GM10248 (cell line): ENCODE results near the gene ACTRT2.

Experiments
- CTCF ChIA-PET: fragments of 300-600 bp; sonication (Branson Sonifier 250); formaldehyde crosslinking; extraction: SDS; loops from one replicate; lab custom pipeline; 2021; ENCODE audit warnings: antibody characterized with exemption; lab: Yijun Ruan, JAX
- POLR2A ChIA-PET: fragments of 350-650 bp; sonication (Branson Sonifier 250); formaldehyde crosslinking; extraction: SDS; loops from one replicate; lab custom pipeline; 2020; ENCODE audit warnings: antibody characterized with exemption; lab: Yijun Ruan, JAX
- DNase-seq: peaks from one replicate; pipeline ENCODE4 v3.0.0; 2012; ENCODE audit errors: extremely low spot score
- TF ChIP-seq, protein P1 (sequence below): IDR thresholded peaks from 2 replicates; pipeline ENCODE4 v1.5.1; 2012; ENCODE audit warnings: mild to moderate bottlenecking, low read depth; ENCODE audit errors: extremely low read depth, missing control alignments, control extremely low read depth

The ACTRT2 gene

DNA sequence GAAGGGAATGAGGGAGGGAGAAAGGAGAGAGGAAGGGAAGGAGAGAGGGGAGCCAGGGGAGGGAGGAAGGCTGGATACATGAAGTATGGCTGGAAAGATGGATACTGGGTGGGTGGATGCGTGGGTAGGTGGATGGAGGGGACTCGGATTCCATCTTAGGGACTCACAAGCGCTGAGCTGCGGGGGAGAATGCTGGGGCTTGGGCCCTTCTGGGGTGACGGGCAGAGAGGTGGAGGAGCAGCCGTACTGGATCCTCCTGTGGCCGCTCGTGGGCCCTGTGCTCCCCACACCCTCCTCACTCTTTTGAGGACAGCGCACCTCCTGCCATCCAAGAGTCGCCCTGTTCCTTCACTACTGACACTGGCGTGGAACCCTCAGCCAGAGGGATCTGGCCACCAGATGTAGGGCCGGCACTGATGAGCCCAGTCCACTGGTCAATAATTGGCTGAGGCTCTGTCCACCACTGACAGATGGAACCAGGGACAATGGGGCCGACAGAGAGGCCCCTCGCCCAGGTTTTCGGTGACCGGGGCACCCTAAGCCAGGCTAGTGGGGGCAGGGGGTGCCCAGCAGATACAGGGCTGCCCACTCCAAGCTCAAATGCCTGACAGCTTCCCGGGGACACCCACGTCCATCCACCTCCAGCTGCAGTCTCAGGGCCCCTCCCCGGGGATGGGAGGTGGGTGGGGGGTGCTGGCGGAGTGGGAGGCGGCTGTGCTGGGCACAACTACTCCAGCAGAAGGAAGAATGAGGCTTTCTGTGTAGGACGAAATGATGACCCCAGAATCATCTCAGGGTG, 4.4 kb upstream of the ACTRT2 start:
- ChIA-PET POLR2A (no interaction called here), CTCF (no interaction called here)
- TF ChIP-seq, protein P1, sequence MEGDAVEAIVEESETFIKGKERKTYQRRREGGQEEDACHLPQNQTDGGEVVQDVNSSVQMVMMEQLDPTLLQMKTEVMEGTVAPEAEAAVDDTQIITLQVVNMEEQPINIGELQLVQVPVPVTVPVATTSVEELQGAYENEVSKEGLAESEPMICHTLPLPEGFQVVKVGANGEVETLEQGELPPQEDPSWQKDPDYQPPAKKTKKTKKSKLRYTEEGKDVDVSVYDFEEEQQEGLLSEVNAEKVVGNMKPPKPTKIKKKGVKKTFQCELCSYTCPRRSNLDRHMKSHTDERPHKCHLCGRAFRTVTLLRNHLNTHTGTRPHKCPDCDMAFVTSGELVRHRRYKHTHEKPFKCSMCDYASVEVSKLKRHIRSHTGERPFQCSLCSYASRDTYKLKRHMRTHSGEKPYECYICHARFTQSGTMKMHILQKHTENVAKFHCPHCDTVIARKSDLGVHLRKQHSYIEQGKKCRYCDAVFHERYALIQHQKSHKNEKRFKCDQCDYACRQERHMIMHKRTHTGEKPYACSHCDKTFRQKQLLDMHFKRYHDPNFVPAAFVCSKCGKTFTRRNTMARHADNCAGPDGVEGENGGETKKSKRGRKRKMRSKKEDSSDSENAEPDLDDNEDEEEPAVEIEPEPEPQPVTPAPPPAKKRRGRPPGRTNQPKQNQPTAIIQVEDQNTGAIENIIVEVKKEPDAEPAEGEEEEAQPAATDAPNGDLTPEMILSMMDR = no peak
- no peak for DNase-seq

DNA sequence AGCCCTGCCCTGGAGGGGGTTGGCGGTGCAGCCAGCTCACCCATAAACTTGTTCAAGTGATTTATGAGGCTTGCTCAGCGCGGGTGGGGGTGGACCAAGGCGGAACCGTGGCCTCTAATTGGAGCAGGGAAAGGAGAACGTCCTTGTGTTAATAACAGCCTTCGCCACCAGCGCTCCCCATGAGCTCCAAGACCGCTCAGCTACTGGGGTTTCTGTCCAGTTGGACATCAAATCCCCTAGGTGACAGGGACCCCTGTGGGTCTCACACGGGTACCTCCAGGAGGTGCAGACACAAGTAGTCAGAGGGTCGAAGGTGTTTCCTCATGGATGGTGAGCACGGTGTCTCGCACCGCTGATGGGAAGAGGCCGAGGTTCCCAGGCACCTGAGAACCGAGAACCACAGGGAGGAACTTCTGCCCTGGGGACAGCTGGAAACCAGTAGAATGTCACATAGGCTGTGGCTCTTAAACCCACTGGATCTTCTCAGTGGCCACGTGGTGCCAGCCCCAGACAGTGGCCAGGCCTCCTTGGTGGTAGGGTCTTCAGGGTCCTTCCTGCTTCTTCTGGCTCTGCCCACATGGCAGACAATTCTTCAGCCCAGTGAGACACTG, 3.7 kb upstream of the ACTRT2 start:
- CTCF ChIA-PET = no interaction called here
- DNase-seq = no peak
- TF ChIP-seq, protein P1 = no peak
- POLR2A ChIA-PET = no interaction called here

DNA sequence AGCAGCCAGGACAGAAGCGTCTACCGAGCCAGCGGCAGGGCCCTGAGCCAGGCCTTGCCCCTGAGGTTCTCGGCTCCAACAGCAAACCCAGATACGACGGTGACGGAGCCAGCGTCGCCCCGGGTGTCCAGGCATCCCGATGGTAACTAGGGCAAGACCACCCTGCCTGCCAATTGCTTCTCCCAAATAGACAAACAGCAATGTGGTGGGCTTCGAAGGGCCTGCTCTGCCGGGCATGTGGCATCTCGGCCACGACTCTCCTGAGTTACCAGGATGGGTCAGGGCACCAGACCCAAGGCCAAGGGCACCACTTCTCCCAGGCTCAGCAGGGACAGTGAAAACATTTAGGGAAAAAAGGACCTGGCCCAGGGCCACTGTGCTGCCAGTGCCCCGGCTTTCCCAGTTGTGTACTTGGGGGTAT, 3.2 kb upstream of the ACTRT2 start:
- POLR2A ChIA-PET = no interaction called here
- CTCF ChIA-PET = no interaction called here
- TF ChIP-seq, protein P1 = no peak
- DNase-seq = no peak

DNA sequence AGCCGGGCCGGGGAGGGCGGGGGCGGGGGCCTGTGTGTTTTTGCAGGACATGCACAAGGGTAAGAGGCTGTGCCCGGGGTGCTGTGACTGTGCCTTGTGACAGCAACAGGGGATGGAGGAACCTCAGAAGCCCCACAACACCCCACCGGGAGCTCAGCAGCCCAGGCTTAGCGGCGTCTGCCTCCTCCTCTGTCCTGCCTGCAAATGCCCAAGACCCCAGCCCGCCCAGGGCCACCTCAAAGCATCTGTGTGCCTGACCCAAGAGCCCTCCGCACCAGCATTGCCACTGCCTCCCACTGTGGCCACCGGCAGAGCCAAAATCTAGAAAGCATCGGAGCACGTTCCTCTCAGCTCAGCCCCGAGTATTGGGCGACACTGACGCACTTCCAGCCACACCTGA, 2.7 kb upstream of the ACTRT2 start:
- TF ChIP-seq, protein P1 = no peak
- ChIA-PET CTCF (no interaction called here), POLR2A (no interaction called here)
- DNase-seq = no peak

DNA sequence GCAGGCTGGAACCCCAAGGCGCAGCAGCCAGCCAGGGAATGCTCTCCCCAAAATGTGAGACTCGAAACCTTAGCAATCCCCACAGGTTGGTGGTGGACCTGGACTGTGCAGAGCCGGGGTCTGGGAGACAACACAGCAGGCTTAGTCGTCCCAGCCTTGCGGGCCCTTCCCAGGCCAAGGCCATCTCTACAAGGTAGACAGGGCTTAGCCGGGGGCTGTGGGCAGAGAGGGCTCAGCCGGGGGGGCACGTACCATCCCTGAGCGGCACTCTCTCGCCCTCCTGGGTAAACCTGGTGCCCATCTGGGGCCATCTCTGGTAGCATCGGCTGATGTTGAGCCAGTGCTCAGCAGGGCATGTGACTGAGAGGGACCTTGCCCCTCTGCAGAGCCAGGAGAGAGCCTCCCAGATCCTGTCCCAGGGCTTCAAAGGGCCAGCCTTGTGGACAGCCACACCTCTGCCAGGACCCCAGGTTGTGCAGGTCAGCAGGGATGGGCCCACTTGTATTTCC, 2.2 kb upstream of the ACTRT2 start:
- TF ChIP-seq, protein P1 = no peak
- no peak for DNase-seq
- POLR2A ChIA-PET = no interaction called here
- CTCF ChIA-PET = no interaction called here

DNA sequence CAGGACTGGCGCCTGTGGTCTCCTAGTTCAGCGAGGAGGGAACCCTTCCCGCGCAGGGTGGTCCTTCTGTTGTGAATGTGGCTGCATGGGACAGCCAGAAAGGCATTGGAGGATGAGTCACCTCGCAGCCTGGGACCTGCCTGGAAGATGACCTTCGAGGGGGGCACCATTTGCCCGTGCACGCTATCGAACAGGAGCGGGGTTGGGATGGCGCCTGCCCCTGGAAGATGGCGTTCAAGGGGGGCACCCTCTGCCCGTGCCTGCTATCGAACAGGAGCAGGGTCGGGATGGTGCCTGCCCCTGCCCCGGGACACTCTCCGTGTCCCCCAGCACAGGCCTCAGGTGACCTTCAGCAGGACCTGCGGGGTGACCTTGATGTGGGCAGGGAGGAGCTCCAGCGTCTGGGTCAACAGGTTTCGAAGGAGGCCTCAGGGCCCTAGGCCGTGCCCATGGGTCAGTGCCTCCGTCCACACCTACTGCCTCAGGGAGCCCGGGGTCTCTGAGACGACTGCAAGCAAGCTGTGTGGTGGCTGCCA, 1.7 kb upstream of the ACTRT2 start:
- CTCF ChIA-PET = no interaction called here
- TF ChIP-seq, protein P1 = no peak
- POLR2A ChIA-PET = no interaction called here
- DNase-seq = no peak
